HepG2 (cell line): ENCODE measurements around the gene SASH1.

Experiments used
- FOXM1 ChIP-seq: sonication (generic); formaldehyde crosslinking; IDR thresholded peaks from 2 replicates; pipeline ENCODE4 v1.5.0; 2020; ENCODE audit warnings: missing genetic modification reagents
- MYPOP ChIP-seq: sonication (generic); formaldehyde crosslinking; IDR thresholded peaks from 2 replicates; pipeline ENCODE4 v1.8.1; 2023; ENCODE audit warnings: mild to moderate bottlenecking, moderate library complexity, missing genetic modification reagents

GRCh38 chr6:148521158-148521557 lies 178.5 kb downstream of the SASH1 start:
- TF ChIP-seq MYPOP (CRISPR knock-in tag) (no peak), FOXM1 (CRISPR knock-in tag) (no peak)
